ENCODE data around the gene IFT20.

The IFT20 gene

GRCh38 chr17:28379814-28380801, 44.8 kb upstream of the IFT20 start:
- Histone ChIP-seq H3K27me3 (ENCODE audit: insufficient read depth, low read depth) (no peaks in the 10 kb centered on the region), H4K20me1 (ENCODE audit: insufficient read depth) (no peaks in the 10 kb centered on the region), H2AFZ (ENCODE audit: low read depth) (no peak overlapping the region), H3K4me3 (IDR thresholded peaks at IDR 0.05; ENCODE audit: insufficient read depth, low read depth, low read length) (no peak overlapping the region), H3K27ac (no peak overlapping the region), H3K4me2 (no peak overlapping the region), H3K4me1 (ENCODE audit: low read depth, poor library complexity, severe bottlenecking) (no peaks in the 10 kb centered on the region), H3K9ac (no peak overlapping the region), H3K36me3 (ENCODE audit: insufficient read depth) (no peaks in the 10 kb centered on the region), H3K79me2 (ENCODE audit: insufficient read depth, low read depth) (no peaks in the 10 kb centered on the region)
- TF ChIP-seq, protein P1, sequence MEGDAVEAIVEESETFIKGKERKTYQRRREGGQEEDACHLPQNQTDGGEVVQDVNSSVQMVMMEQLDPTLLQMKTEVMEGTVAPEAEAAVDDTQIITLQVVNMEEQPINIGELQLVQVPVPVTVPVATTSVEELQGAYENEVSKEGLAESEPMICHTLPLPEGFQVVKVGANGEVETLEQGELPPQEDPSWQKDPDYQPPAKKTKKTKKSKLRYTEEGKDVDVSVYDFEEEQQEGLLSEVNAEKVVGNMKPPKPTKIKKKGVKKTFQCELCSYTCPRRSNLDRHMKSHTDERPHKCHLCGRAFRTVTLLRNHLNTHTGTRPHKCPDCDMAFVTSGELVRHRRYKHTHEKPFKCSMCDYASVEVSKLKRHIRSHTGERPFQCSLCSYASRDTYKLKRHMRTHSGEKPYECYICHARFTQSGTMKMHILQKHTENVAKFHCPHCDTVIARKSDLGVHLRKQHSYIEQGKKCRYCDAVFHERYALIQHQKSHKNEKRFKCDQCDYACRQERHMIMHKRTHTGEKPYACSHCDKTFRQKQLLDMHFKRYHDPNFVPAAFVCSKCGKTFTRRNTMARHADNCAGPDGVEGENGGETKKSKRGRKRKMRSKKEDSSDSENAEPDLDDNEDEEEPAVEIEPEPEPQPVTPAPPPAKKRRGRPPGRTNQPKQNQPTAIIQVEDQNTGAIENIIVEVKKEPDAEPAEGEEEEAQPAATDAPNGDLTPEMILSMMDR (conservative IDR thresholded peaks at IDR 0.05; ENCODE audit: low read depth, low read length): no peak

DNA sequence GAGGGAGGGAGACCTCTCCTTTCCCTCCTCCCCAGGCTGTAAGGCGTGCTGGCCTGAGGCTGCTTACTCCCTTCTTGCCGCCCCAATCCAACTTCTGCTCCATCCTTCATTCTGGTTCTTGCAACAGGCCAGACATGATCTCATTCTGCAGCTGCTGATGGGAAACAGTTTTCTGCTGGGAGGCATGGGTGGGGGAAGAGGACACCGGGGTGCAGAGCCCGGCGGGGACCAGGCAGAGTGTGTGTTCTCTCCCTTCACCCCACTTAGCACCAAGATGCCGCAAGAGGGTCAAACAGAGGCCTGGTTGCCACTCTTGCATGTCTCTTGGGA, 37.6 kb upstream of the IFT20 start:
- H3K27ac ChIP-seq: no peak overlapping the region
- H3K4me3 ChIP-seq (IDR thresholded peaks at IDR 0.05; ENCODE audit: insufficient read depth, low read depth, low read length): no peak overlapping the region

DNA sequence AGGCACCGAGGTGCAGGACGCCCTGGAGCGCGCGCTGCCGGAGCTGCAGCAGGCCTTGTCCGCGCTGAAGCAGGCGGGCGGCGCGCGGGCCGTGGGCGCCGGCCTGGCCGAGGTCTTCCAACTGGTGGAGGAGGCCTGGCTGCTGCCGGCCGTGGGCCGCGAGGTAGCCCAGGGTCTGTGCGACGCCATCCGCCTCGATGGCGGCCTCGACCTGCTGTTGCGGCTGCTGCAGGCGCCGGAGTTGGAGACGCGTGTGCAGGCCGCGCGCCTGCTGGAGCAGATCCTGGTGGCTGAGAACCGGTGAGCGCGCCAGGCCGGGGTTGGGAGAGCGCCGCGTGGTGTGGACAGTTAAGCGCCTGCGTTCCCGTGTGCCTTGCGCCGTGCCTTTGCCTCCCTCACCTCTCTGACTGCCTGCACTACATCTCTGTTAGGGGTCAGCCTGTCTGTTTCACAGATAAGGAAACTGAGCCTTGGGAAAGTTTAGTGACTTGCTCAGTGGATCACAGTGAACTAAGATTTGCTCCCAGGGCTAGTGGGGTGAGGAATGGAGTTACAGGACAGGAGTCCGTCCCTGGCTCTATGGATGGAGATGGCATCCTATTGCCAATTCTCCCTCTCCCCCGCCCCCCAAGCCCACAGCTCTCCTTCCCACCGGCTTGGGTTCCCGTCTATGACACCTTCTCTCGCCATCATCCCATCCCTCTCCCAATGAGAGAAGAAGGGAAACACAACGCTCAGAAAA, 37.1 kb upstream of the IFT20 start:
- Histone ChIP-seq H2AFZ (ENCODE audit: low read depth) (peak overlapping the region; percentile 98), H3K27me3 (ENCODE audit: insufficient read depth, low read depth) (no peaks in the 10 kb centered on the region; the same call in 1 of the 2 replicates), H3K27ac (no peak overlapping the region), H4K20me1 (ENCODE audit: insufficient read depth) (no peaks in the 10 kb centered on the region), H3K4me3 (IDR thresholded peaks at IDR 0.05; ENCODE audit: insufficient read depth, low read depth, low read length) (no peak overlapping the region), H3K4me2 (peak overlapping the region; percentile 94), H3K79me2 (ENCODE audit: insufficient read depth, low read depth) (no peaks in the 10 kb centered on the region), H3K4me1 (ENCODE audit: low read depth, poor library complexity, severe bottlenecking) (peaks cover 18% of the 10 kb centered on the region), H3K36me3 (ENCODE audit: insufficient read depth) (no peaks in the 10 kb centered on the region), H3K9ac (peak overlapping the region; percentile 41; the same call in 1 of the 2 replicates)
- TF ChIP-seq, protein P1 (conservative IDR thresholded peaks at IDR 0.05; ENCODE audit: low read depth, low read length): no peak

More for the DNA sequence above, 37.6 kb upstream of the IFT20 start:
- no peaks in the 10 kb centered on the region for H4K20me1 ChIP-seq (ENCODE audit: insufficient read depth)
- TF ChIP-seq, protein P1 (conservative IDR thresholded peaks at IDR 0.05; ENCODE audit: low read depth, low read length): no peak
- no peaks in the 10 kb centered on the region; the same call in 1 of the 2 replicates for H3K27me3 ChIP-seq (ENCODE audit: insufficient read depth, low read depth)
- peaks cover 18% of the 10 kb centered on the region for H3K4me1 ChIP-seq (ENCODE audit: low read depth, poor library complexity, severe bottlenecking)
- H3K79me2 ChIP-seq (ENCODE audit: insufficient read depth, low read depth): no peaks in the 10 kb centered on the region
- H3K9ac ChIP-seq: no peak overlapping the region
- H3K4me2 ChIP-seq: peak overlapping the region; percentile 94
- no peak overlapping the region for H2AFZ ChIP-seq (ENCODE audit: low read depth)
- no peaks in the 10 kb centered on the region for H3K36me3 ChIP-seq (ENCODE audit: insufficient read depth)

DNA sequence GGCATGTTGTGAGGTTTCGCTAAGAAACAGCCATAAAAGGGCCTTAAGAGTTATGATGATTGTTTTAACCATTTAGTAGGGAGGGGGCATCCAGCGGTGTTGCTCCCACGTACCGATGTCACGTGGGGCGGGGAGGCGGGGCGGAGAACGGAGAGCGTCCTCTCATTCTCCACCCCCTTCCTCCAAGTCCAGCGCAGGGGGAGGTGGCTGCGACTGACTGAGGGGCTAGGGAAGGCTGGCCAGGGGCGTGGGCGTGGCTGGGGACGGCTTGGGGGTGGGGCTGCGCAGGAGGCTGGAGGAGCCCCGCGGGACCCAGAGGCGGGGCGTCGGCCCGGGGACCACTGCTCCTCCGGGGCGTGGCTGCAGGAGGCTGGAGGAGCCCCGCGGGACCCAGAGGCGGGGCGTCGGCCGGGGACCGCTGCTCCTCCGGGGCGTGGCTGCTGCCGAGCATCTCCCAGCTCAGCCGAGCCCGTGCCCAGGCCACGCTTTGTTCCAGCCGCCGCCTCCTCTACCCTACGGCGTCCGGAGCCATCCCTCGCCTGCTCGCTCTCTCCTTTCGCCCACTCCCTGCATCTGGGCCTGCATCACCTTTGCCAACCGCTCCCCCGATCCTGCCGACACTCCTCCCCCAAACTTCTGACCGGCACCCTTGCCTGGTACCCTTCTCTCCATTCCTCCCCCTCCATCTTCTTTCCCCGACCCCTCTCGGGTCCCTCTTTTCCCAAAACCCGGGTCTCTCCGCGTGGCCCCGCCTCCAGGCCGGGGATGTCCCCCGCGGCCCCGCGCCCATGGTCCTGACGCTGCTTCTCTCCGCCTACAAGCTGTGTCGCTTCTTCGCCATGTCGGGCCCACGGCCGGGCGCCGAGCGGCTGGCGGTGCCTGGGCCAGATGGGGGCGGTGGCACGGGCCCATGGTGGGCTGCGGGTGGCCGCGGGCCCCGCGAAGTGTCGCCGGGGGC, 36.3 kb upstream of the IFT20 start, which contains the start of gene SARM1:
Gene SARM1, plus strand, starts transcription at position 450 of the 958 bp plus-strand sequence. Its CDS starts 339 bp downstream, at position 789.
- Histone ChIP-seq H3K4me1 (ENCODE audit: low read depth, poor library complexity, severe bottlenecking) (peaks cover 18% of the 10 kb centered on the region), H3K36me3 (ENCODE audit: insufficient read depth) (no peaks in the 10 kb centered on the region), H4K20me1 (ENCODE audit: insufficient read depth) (no peaks in the 10 kb centered on the region), H2AFZ (ENCODE audit: low read depth) (peak within 1 kb of the TSS; percentile 98), H3K4me3 (IDR thresholded peaks at IDR 0.05; ENCODE audit: insufficient read depth, low read depth, low read length) (no peak within 1 kb of the TSS), H3K79me2 (ENCODE audit: insufficient read depth, low read depth) (no peaks in the 10 kb centered on the region), H3K27me3 (ENCODE audit: insufficient read depth, low read depth) (no peaks in the 10 kb centered on the region; the same call in 1 of the 2 replicates), H3K9ac (peak within 1 kb of the TSS; percentile 41; the same call in 1 of the 2 replicates), H3K27ac (no peak within 1 kb of the TSS), H3K4me2 (peak within 1 kb of the TSS; percentile 94)
- TF ChIP-seq, protein P1 (conservative IDR thresholded peaks at IDR 0.05; ENCODE audit: low read depth, low read length): no peak
